Stimulated activated CD8-positive, alpha-beta memory T cell treated with anti-CD3 and anti-CD28 coated beads, Interleukin-7, amount 100 ng/mL, for 1 hour (primary cell): ENCODE data around the gene CAPN13.

ENCODE experiments used
- DNase-seq, 2 donors: peaks; one replicate each; pipeline ENCODE4 v3.0.0-alpha.2; 2020; ENCODE audit warnings: low read depth in 2 of 2

Gene CAPN13

DNA sequence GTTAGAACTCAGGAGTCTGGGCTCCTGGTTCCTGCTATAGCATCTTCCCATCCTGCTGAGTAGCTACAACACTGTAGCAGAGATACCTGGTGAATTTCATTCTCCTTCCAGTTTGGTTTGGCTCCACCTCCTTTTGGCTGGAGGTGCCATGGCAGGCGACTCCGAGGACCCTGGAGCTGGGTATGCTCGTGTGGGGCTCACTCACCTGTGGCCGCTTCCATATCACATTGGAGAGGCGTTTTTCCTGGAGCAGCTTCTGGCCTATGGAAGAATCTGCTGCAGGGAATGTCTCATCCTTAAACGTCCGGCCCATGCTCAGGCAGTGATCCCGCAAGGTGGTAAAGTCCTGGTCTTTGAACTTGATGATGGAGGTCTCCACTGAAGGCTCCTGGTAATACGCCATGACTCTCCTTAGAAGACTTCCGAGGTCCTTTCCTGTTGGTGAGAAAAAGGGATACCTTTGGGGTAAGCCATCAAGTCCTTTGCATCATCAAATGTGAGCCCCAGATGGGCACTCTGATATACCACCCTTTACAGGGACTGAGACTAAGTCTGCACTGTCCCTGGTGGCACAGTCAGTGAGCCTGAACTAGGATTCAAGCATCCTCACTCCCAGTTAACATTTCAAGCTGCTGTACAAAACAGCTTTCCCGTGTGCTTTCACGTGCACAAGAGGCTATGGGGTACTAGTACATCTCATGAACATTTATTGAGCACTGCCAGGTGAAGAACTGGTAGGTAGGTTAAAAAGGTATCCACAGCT, 20.1 kb downstream of the CAPN13 start:
- DNase-seq, result no peak

GRCh38 chr2:30784682-30785081, 22.6 kb downstream of the CAPN13 start:
- no peak for DNase-seq

DNA sequence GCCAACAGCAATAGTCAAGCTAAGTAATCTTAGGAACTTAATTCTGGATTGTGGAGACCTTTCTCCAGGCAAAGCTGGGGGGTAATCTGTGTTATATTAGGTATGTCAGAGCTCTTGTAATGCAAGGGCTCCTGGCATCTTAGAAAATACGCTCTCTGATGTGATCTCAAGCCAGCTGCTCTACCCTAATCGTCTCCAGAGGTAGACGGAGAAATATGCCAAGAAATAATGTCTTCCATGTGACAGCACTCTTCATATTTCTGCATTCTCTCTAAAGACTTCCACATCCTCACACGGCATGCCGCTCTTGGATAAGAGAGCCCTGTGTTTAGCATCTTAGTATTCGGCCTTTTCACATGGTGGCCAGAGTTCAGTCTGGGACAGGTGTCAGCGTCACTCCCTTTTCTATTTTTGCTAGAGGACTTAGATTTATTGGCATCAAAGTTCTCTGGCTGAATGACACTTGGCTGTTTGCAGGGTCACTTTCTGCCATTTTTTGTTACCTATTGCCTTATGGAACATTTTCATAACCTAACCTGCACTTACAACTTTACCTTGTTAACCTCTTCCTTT, 25.2 kb downstream of the CAPN13 start:
- no peak for DNase-seq

DNA sequence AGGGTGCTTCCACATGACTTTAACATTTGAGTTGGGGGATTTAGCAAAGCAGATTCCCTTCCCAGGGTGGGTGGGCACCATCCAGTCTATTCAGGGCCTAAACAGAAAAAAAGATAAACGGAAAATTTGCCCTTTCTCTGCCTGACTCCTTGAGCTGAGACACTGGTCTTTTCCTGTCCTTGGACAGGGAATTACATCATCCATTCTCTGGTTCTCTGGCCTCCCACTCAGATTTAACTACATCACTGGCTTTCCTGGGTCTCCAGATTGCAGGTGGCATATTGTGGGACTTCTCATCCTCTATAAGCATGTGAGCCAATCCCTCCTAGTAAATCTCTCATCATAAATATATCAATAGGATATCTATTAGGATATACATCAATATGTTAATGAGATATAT, 25.8 kb downstream of the CAPN13 start:
- DNase-seq, result no peak

- no peak for DNase-seq
Observed at GRCh38 chr2:30780776-30781330, 26.4 kb downstream of the CAPN13 start.

- no peak for DNase-seq
Observed at GRCh38 chr2:30778611-30779010, 28.6 kb downstream of the CAPN13 start.

DNA sequence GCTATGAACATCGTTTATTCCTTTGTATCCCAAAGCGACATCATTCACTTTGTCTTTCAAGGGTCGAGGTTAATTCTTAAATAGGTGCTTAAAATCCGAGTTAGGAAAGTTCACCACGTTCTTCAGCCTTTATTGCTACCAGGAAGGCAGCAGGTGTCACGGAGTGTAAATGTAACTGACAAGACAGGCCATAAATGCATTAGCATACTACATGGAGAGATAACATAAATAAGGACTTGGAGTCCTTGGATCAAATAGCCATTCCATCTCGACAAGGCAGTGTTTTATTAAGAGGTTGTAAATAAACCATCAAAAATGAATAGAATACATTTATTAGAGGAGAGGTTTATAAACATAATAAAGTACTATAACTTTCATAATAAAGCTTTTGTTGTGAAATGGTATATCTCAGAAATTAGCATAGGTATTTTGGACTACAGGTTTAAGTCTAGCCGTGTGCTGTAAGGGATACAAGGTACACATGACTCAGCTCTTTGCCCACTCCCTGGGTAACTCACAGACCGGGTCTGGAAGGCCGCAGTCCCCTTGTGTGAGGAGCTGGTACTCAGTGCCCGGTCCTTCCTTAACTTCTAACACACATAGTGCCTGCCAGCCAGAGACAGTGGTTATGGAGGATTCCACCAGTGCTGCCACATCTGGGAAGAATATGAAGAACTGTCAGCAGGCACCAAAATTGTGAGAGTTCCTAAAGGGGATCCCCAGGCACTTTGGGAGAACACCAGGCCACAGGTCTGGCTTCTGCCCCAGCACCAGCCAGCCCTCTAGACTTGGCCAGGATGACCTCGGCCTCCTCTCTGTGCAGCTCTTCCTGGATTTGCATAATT, 29.4 kb downstream of the CAPN13 start:
- DNase-seq, result no peak

DNA sequence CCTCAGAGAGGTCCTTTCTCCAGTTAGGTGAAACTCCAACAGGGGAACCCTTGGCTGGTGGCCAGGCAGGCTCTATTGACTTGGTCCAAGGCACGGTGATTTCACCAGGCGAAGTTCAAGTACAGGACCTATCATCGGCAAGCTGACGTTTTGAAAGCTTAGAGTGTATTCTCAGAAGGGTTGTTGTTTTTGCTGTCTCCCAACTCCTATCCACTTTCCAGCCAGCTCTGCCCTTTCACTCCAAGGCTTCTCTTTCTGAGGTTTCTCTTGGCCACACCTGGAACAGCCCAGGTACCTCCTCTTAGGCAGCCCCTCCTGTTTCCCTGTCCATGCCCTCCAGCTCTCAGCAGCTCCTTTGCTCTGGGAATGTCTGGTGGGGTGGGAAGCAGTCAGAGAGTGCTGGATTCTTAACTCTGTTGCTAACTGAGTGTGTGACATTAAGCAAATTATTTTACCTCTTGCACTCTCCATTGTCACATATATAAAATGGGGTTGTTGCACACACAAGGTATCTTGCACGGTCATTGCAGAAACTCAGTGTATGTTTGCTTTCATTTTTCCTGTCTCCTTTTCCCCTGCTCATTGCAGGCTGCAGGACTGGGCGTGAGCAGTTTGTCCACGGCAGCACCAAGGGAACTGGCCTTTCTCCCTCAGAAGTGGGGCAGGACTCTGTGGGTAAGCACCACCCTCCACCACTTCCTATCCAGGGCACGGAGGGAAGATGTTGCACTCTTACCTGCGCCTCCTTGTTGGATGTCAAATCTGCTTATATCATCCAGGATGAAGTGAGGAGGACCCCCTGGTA, 30.2 kb downstream of the CAPN13 start:
- no peak for DNase-seq

- DNase-seq, result no peak
Observed at GRCh38 chr2:30775833-30776232, 31.4 kb downstream of the CAPN13 start.

DNA sequence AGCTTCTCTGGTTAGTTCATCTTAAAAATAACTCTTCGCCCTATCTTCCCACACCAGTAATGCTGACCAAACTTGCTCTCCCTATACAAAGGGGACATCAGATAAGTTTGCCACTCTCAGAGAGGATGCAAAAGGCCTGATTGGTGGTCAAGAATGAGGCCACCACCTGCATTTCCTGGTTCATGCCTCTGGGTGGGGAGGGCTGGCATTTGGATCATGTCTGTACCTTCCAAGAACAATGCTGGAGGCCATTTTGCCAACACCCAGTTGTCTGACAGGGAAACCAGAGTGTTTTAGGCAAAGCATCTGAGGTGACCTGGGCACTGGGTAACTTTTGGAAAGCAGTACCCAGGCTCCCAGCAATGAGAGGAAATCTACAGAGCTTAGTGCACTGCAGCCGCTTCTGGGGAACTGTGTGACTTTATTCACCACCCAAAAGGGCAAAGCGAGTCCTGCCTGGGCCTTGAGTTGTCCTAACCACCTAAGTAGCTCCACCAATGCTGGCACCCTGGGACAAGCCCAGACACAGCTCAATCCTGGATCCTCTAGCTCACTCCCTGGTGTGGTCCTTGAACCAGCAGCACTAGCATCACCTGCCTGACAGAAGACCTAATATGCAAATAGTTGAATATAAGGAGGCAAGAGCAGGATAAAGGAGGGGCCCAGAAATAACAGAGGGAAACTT, 35.1 kb downstream of the CAPN13 start:
- no peak for DNase-seq

GRCh38 chr2:30770816-30771576, 36.2 kb downstream of the CAPN13 start:
- no peak for DNase-seq

- DNase-seq, result no peak
Observed at GRCh38 chr2:30769891-30770462, 37.3 kb downstream of the CAPN13 start.

GRCh38 chr2:30769481-30769780, 37.8 kb downstream of the CAPN13 start:
- no peak for DNase-seq

GRCh38 chr2:30768708-30769480, 38.4 kb downstream of the CAPN13 start:
- DNase-seq, result no peak

GRCh38 chr2:30768036-30768686, 39.1 kb downstream of the CAPN13 start:
- DNase-seq, result no peak

DNA sequence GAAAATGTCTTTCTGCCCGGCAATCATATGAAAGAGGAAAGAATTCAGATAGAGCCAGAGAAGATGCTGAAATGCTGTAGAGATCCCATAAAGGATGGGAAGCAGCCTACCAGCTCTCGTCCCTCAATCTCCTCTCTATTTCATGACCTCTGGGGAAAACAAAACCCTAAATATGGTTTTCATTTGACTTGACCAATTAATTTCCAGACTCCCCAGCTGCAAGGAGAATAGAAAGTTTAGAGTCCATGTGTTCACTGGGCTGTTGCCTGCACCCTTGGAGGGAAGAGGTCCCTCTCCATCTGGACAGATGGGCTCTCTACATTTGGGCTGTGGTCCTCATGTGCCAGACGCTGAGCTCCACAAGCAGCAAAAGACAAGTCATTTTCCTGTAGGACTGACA, 40.6 kb downstream of the CAPN13 start:
- DNase-seq, result no peak

DNA sequence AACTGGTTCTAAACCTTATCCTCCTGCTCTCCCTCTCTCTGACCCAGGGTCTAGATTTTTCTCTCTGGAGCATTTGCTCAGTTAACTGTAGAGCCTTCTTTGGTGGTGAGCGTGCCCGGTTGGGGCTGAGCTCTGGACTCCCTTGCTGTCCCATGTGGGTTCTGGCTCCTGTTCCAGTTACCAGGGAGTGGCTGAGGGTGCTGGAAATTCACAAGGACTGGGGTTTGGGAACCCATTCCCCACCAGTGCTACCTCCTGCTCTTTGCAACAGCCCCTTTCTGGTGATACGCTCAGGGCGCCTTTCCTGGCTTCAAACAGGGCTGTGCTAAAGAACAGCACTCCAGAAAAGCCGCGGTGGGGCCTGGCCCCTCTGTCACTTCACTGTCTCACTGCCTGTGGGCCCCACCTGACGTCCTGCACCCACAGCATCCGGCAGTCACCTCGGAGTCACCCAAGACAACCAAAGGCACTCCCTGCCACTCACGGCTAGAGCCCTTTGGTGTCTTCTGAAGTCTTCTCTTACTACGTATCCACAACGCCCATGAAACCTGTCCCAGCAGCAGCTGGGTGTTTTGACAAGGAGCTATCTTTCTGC, 41.3 kb downstream of the CAPN13 start:
- no peak for DNase-seq

- no peak for DNase-seq
Observed at GRCh38 chr2:30765191-30765590, 42.1 kb downstream of the CAPN13 start.
